Stimulated activated CD4-positive, alpha-beta T cell treated with anti-CD3 and anti-CD28 coated beads, TNF-alpha, amount 100 ng/mL, for 4 hours (primary cell): Measurements from ENCODE around the gene ACADM.
"Not testable (repeated sequence)": the region's sequence is repeated elsewhere in the genome, so short reads cannot be mapped to it uniquely, and the experiment has no call there.

Experiments
- DNase-seq, 3 experiments: peaks; one replicate each; pipeline ENCODE4 v3.0.0-alpha.2; 2020; ENCODE audit warnings: low read depth in 3 of 3

ACADM gene

DNA sequence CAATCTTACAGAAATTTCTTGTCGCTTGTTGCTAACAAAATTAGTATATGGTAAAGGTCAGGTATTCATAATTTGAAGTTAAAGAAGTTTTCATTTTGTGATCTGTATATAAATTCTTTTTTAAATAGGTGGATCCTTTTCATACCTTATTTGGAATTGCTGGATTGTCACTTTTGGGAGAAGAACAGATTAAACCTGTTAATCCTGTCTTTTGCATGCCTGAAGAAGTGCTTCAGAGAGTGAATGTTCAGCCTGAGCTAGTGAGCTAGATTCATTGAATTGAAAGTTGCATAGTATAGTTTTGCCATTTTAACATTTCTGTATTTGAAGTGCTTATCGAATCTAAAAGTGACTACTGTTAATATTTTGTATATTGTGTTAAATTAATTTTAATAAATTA, 69.9 kb downstream of the ACADM start:
- no peak for DNase-seq

DNA sequence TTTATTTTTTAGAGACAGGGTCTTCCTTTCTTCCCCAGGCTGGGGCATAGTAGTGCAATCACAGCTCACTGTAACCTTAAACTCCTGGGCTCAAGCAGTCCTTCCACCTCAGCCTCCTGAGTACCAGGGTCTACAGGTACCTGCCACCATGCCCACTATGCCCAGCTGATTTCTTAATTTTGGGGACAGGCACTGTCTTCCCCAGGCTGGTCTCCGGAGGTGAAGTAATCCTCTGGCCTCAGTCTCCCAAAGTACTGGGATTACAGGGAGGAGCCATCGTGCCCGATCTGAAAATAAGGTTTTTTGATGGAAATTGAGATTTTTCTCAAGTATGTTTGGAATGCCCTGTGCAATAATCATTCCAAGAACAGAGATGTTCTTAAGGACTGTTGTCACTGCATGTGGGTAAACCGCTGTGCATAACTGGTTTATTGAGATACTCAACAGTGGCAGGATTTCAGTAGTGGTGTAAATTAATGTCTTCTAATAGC, 71.2 kb downstream of the ACADM start:
- no peak for DNase-seq

DNA sequence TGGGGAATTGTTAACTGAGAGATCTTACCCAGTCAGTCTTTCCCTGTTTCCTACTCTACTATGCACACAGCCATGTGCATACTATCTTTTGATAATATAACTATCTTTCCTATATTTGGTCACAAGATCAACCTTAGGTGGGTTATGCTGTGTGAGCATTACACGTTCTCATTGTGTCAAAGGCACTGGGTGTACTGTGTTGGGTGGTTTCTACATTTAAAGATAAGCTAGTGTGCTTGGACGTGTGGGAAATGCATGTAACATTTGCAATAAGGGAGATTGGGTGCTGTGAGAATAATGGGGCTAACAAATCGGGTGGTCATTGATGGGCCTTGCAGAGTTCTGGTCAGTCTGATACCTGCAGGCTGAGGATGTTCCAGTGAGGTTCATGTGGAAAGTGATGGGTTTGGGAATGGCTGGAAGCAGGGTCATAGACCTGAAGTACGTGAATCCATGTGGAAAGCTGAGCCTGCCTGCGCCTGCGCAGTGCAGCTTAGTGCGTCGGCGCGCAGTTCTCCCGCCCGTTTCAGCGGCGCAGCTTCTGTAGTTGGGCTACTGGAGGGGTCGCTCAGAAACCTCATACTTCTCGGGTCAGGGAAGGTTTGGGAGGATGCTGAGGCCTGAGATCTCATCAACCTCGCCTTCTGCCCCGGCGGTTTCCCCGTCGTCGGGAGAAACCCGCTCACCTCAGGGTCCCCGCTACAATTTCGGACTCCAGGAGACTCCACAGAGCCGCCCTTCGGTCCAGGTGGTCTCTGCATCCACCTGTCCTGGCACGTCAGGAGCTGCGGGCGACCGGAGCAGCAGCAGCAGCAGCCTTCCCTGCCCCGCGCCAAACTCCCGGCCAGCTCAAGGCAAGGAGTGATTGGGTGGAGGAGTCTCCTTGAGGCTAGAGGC, 72.1 kb downstream of the ACADM start, which contains the start of gene MSH4:
Gene MSH4, plus strand, starts transcription at position 507 of the 897 bp plus-strand sequence. Its CDS starts 104 bp downstream, at position 611.
- DNase-seq, result no peak

DNA sequence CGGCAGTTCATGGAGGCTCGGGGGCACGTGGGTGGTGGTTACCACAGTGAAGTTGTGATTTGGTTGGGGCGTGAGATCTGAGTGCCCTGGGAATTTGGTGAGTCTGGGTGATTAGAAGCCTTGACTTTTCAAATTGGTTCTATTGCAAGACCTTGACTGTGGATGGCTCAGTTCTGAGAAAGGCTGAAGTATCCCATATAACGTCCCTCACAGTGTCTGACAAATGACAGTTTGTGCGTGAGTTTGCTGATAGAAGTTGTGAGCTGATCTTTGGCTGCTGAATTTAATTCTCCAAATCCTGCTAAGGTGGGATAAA, 72.7 kb downstream of the ACADM start:
- no peak for DNase-seq

DNA sequence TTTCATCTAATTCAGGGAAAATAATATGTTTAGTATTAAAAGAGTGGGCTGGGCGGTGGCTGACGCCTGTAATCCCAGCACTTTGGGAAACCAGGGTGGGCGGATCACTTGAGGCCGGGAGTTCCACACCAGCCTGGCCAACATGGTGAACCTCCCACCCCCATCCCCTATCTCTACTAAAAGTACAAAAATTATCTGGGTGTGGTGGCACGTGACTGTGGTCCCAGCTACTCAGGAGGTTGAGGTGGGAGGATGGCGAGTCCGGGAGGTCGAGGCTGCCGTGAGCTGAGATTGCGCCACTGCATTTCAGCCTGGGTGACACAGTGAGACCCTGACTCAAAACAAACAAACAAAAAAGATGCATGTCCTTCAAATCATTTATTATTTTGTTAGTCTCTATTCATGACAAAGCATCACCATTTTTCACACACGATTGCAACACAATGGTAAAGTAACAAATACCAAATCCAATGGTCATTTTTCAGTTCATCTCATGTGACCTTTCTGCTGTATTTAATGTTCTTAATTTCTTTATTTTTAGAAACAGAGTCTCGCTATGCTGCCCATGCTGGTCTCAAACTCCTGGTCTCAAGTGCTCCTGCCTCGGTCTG, 73.2 kb downstream of the ACADM start:
- DNase-seq, result no peak

DNA sequence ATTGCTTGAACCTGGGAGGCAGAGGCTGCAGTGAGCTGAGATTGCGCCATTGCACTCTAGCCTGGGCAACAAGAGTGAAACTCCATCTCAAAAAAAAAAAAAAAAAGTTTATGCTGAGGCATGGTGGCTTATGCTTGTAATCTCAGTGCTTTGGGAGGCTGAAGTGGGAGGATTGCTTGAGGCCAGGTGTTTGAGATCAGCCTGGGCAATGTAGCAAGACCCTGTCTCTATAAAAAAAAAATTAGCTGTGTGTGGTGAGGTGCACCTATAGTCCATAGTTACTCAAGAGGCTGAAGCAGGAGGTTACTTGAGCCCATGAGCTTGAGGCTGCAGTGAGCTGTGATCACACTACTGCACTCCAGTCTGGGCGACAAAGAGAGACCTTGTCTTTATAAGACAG, 77.0 kb downstream of the ACADM start:
- not testable (repeated sequence) for DNase-seq

DNA sequence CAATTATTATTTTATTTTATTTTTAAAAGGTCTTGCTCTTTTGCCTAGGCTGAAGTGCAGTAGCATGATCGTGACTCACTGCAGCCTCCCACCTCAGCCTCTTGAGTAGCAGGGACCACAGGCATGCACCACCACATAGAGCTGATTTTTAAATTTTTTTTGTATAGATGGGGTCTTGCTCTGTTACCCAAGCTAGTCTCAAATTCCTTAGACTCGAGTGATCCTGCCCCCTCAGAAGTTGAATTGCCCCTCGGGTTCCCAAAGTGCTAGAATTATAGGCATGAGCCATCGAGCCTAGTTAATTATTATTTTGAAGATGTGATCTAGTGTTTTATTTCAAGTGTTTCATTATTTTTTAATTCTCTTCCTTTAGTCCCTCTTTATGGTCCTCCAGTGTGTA, 84.4 kb downstream of the ACADM start:
- DNase-seq, result no peak

DNA sequence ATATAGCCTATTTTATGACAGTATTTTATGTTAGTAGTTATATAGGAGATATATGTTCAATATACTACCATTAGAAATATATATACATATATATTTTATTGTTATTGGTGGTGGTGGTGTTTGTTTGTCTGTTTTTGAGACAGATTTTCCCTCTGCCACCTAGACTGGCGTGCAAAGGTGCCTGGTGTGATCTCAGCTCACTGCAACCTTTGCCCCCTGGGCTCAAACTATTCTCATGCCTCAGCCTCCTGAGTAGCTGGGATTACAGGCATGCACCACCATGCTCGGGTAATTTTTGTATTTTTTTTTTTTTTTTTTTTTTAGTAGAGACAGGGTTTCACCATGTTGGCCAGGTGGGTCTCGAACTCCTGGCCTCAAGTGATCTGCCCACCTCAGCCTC, 85.6 kb downstream of the ACADM start:
- not testable (repeated sequence) for DNase-seq

DNA sequence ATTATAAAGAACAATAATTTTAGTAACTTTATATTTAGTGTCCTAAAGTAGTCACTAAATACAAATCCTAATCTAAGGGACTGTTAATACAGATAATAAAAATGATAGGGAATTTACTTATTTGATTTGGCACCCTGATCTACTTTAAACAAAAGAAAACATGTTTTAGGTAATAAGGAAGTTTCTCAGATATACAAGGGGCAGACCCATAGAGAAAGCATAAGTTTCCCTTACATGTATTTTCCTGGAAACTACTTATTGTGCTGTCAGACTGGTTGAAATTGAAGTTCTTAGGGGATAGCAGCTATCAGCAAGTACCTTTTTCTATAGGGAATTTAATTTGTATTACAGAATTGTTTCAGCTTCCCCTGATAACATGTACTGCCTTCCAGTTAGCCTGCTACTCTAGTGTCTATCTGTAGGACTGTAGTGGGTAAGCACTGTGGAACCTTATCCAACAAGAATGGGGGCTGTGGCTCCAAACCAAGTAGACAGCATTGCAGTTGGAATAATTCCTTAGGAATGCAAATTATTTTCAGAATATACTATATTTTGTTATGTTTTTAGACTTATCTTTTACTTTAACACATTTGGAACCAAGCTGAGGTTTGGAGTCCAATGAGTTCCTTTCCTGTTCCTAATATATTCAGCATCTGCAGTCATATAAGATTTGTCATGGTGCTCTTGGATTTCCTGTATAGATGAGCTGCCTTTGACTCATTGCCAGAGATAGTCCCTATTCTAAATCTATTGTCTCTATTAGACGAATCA, 86.9 kb downstream of the ACADM start:
- DNase-seq, result no peak

DNA sequence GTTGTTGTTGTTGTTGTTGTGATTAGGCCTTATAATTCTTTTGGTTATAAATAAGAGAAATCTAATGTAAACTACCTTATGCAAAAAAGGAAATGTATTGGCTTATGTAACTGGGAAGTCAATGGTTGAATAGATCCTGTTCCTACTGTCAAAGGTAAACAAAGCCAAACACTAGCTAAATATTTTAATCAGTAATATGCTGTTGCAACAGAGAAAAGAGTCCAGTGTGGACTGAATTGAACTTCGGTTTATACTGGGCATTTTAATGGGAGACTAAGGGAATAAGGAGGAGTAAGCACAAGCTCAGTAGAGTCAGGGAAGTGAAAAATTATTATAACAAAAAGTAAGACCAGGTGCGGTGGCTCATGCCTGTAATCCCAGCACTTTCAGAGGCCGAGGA, 87.6 kb downstream of the ACADM start:
- DNase-seq, result no peak
